Smooth muscle cell (in vitro differentiated cells): Measurements from ENCODE around the gene PLEKHO2. TPM values are rescaled to one million over a fixed set of nuclear protein-coding genes. Genes with fewer than 3 reads are reported as not detected.

Source experiments
- DNase-seq: peaks from one replicate; lab custom pipeline; 2025; ENCODE audit not compliant: unreplicated experiment; lab: John Stamatoyannopoulos, UW
- H2AFZ ChIP-seq: fragments of 200-600 bp; sonication (generic); 2 replicates; pipeline ENCODE4 v1.6.0; 2016; ENCODE audit warnings: antibody characterized with exemption, low read depth, mild to moderate bottlenecking
- H3F3A ChIP-seq: fragments of 200-600 bp; sonication (generic); 2 replicates; pipeline ENCODE4 v1.6.0; 2017; ENCODE audit warnings: antibody characterized with exemption, low read depth
- H3K27ac ChIP-seq: fragments of 200-600 bp; sonication (generic); 2 replicates; pipeline ENCODE4 v1.5.1; 2016; ENCODE audit warnings: low read depth, mild to moderate bottlenecking
- H3K27me3 ChIP-seq: fragments of 200-600 bp; sonication (generic); 2 replicates; pipeline ENCODE4 v1.6.1; 2016; ENCODE audit warnings: low read depth, mild to moderate bottlenecking
- H3K36me3 ChIP-seq: fragments of 200-600 bp; sonication (generic); 2 replicates; pipeline ENCODE4 v1.5.1; 2016; ENCODE audit warnings: low read depth
- H3K4me1 ChIP-seq: fragments of 200-600 bp; sonication (generic); 2 replicates; pipeline ENCODE4 v1.5.1; 2016; ENCODE audit warnings: low read depth
- H3K4me2 ChIP-seq: fragments of 200-600 bp; sonication (generic); 2 replicates; pipeline ENCODE4 v1.6.0; 2016; ENCODE audit warnings: mild to moderate bottlenecking
- H3K4me3 ChIP-seq: fragments of 200-600 bp; sonication (generic); 2 replicates; pipeline ENCODE4 v1.5.1; 2016; ENCODE audit warnings: mild to moderate bottlenecking
- H3K79me2 ChIP-seq: fragments of 200-600 bp; sonication (generic); 2 replicates; pipeline ENCODE4 v1.6.0; 2016; ENCODE audit warnings: low read depth, mild to moderate bottlenecking
- H3K9ac ChIP-seq: fragments of 200-600 bp; sonication (generic); 2 replicates; pipeline ENCODE4 v1.6.0; 2016; ENCODE audit warnings: low read depth
- H3K9me3 ChIP-seq: fragments of 200-600 bp; sonication (generic); replicated peaks from 2 replicates; pipeline ENCODE4 v1.5.1; 2016; ENCODE audit warnings: low read depth
- H4K20me1 ChIP-seq: fragments of 200-600 bp; sonication (generic); 2 replicates; pipeline ENCODE4 v1.6.0; 2016; ENCODE audit warnings: low read depth
- WGBS: methylation state at CpG from one replicate; pipeline ENCODE4 v1.1.7; 2016; ENCODE audit warnings: low lambda C conversion rate; 5-methylcytosine and 5-hydroxymethylcytosine counted together
- polyA plus RNA-seq: library from polyadenylated mRNA; unstranded; fragments of >200 nt; fragmentation: Nextera tagmentation; extraction: Ambion mirVana; gene quantifications from 2 replicates; pipeline ENCODE4 v1.2.1, GENCODE V29; 2016
- total RNA-seq: library from RNA; depleted of rRNA; stranded (reverse); fragments of >200 nt; gene quantifications from 2 replicates; pipeline ENCODE4 v1.2.3, GENCODE V29; 2014
- TF ChIP-seq, protein P1 (sequence below): fragments of 200-600 bp; sonication (generic); IDR thresholded peaks from 2 replicates; pipeline ENCODE4 v1.5.1; 2017; ENCODE audit warnings: borderline replicate concordance, mild to moderate bottlenecking, antibody characterized with exemption; ENCODE audit not compliant: insufficient read depth, poor library complexity, severe bottlenecking

Gene PLEKHO2
- total and polyA plus RNA-seq, 2 experiments from 2014 or later: 7.9 to 16.3 TPM

DNA sequence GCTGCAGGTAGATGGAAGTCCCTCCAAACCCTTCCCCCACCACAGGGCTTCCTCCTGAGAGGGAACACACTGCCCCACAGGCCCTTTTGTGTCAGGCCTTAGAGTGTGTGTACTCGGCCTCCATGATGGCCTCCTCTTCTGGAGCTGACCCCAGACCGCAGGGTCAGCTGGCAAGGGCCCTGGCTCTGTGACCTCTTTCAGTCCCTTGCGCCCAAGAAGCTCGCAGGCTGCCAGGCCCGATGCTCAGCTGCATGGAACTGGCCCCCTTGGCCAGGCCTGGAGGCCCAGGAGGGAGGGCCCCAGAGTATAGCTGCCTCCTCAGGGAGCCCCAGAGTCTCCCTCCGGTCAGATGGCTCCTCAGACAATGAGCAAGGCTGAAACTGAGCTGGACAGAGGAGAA, 46.6 kb downstream of the PLEKHO2 start:
- Histone ChIP-seq H2AFZ (no peak overlapping the region), H3K36me3 (no peaks in the 10 kb centered on the region), H3K4me1 (peaks cover 19% of the 10 kb centered on the region), H3K9ac (no peak overlapping the region), H3K79me2 (no peaks in the 10 kb centered on the region), H3K27ac (no peak overlapping the region), H3K27me3 (no peaks in the 10 kb centered on the region), H3K9me3 (no peaks in the 10 kb centered on the region), H3K4me2 (no peak overlapping the region), H3K4me3 (no peak overlapping the region), H3F3A (peaks cover 14% of the 10 kb centered on the region), H4K20me1 (no peaks in the 10 kb centered on the region)
- TF ChIP-seq, protein P1, sequence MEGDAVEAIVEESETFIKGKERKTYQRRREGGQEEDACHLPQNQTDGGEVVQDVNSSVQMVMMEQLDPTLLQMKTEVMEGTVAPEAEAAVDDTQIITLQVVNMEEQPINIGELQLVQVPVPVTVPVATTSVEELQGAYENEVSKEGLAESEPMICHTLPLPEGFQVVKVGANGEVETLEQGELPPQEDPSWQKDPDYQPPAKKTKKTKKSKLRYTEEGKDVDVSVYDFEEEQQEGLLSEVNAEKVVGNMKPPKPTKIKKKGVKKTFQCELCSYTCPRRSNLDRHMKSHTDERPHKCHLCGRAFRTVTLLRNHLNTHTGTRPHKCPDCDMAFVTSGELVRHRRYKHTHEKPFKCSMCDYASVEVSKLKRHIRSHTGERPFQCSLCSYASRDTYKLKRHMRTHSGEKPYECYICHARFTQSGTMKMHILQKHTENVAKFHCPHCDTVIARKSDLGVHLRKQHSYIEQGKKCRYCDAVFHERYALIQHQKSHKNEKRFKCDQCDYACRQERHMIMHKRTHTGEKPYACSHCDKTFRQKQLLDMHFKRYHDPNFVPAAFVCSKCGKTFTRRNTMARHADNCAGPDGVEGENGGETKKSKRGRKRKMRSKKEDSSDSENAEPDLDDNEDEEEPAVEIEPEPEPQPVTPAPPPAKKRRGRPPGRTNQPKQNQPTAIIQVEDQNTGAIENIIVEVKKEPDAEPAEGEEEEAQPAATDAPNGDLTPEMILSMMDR: no peak
- WGBS: 100% methylated on average over 6 of the region's 6 CpGs
- no peak for DNase-seq

DNA sequence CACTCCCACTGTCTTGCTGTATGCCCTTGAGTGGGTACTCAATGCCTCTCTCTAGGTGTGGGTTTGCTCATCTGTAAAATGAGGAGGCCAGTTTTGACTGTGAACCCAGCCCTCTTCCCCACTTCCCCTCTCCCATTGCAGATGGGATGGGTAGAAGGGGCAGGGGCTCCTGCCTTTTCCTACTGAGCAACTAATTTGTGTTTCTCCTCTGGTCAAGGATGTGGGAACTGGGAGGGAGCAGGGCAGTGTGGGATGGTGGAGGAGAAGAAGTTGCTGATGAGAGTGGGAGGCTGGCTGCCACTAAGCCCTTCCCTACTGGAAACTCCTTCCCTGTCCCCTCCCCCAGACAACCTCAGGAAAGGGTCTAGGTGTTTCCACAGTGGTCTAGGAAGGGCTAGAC, 49.8 kb downstream of the PLEKHO2 start:
- Histone ChIP-seq H3K4me3 (no peak overlapping the region), H3K4me1 (peaks cover 38% of the 10 kb centered on the region), H3K4me2 (no peak overlapping the region), H4K20me1 (no peaks in the 10 kb centered on the region), H3K36me3 (no peaks in the 10 kb centered on the region), H2AFZ (no peak overlapping the region), H3K79me2 (no peaks in the 10 kb centered on the region), H3F3A (peaks cover 25% of the 10 kb centered on the region), H3K27me3 (no peaks in the 10 kb centered on the region), H3K27ac (no peak overlapping the region), H3K9ac (no peak overlapping the region), H3K9me3 (no peaks in the 10 kb centered on the region)
- TF ChIP-seq, protein P1: no peak
- DNase-seq: no peak

DNA sequence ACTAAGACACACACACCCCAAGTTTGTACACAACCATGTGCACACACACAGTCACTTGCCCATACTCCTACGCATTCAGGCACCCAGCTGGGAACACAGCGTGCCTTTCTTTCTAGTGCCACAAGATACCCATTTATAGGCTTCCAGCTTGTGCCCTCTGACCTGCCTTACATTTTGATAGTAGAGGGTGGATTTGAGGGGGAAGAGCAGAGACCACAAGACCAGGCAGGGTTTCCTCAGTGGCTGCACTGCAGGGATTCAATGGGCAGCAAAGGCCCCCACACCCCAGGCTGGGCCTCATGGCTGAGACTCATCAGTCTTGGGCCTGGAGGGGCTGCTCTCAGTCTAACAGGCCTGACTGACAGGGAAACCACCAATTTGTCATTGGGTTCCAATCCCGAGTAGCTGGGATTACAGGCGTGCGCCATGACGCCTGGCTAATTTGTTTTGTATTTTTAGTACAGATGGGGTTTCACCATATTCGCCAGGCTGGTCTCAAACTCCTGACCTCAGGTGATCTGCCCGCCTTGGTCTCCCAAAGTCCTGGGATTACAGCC, 51.2 kb downstream of the PLEKHO2 start:
- Histone ChIP-seq H3K4me1 (peaks cover 38% of the 10 kb centered on the region), H3K9ac (peak overlapping the region; percentile 52), H3K4me2 (peak overlapping the region; percentile 87), H4K20me1 (no peaks in the 10 kb centered on the region), H3K4me3 (no peak overlapping the region), H3K9me3 (no peaks in the 10 kb centered on the region), H3F3A (peaks cover 36% of the 10 kb centered on the region), H3K27ac (peak overlapping the region; percentile 81), H3K36me3 (no peaks in the 10 kb centered on the region), H3K79me2 (no peaks in the 10 kb centered on the region), H3K27me3 (no peaks in the 10 kb centered on the region), H2AFZ (no peak overlapping the region)
- 91% methylated on average over 8 of the region's 8 CpGs for WGBS
- TF ChIP-seq, protein P1: no peak
- no peak for DNase-seq
